MM.1S (cell line): ENCODE measurements around the gene ZNF598.
"Not testable (repeated sequence)": the region's sequence is repeated elsewhere in the genome, so short reads cannot be mapped to it uniquely, and the experiment has no call there.

Experiments
- DNase-seq: peaks from one replicate; pipeline ENCODE4 v3.0.0-alpha.2; 2015
- H2AFZ ChIP-seq: fragments of 300-600 bp; sonication (generic); 2 replicates; pipeline ENCODE4 v1.6.0; 2016; ENCODE audit warnings: antibody characterized with exemption, low read length
- H3F3A ChIP-seq: fragments of 300-600 bp; sonication (generic); 2 replicates; pipeline ENCODE4 v1.6.1; 2016; ENCODE audit warnings: mild to moderate bottlenecking, antibody characterized with exemption, low read length, moderate library complexity, mixed read lengths; ENCODE audit not compliant: insufficient read depth
- H3K27ac ChIP-seq: fragments of 300-600 bp; sonication (generic); 2 replicates; pipeline ENCODE4 v1.5.1; 2016; ENCODE audit warnings: mild to moderate bottlenecking, low read length
- H3K27me3 ChIP-seq: fragments of 300-600 bp; sonication (generic); replicated peaks from 2 replicates; pipeline ENCODE4 v1.6.0; 2016; ENCODE audit warnings: low read length; ENCODE audit not compliant: insufficient read depth
- H3K36me3 ChIP-seq: fragments of 300-600 bp; sonication (generic); replicated peaks from 2 replicates; pipeline ENCODE4 v1.6.1; 2016; ENCODE audit warnings: mild to moderate bottlenecking, low read length, mixed read lengths; ENCODE audit not compliant: insufficient read depth
- H3K4me1 ChIP-seq: fragments of 300-600 bp; sonication (generic); 2 replicates; pipeline ENCODE4 v1.6.1; 2016; ENCODE audit warnings: low read length, mixed read lengths
- H3K4me2 ChIP-seq: fragments of 300-600 bp; sonication (generic); 2 replicates; pipeline ENCODE4 v1.6.0; 2016; ENCODE audit warnings: low read depth, low read length
- H3K4me3 ChIP-seq: fragments of 300-600 bp; sonication (generic); 2 replicates; pipeline ENCODE4 v1.5.1; 2016; ENCODE audit warnings: low read length, mixed read lengths
- H3K79me2 ChIP-seq: fragments of 300-600 bp; sonication (generic); 2 replicates; pipeline ENCODE4 v1.6.1; 2016; ENCODE audit warnings: mixed run types, low read length, mixed read lengths
- H3K9ac ChIP-seq: fragments of 300-600 bp; sonication (generic); 2 replicates; pipeline ENCODE4 v1.6.1; 2016; ENCODE audit warnings: low read length, mixed read lengths
- H3K9me2 ChIP-seq: fragments of 300-600 bp; sonication (generic); replicated peaks from 2 replicates; pipeline ENCODE4 v1.6.1; 2016; ENCODE audit warnings: mild to moderate bottlenecking, low read length, mixed read lengths; ENCODE audit not compliant: insufficient read depth
- H3K9me3 ChIP-seq: fragments of 300-600 bp; sonication (generic); replicated peaks from 2 replicates; pipeline ENCODE4 v1.6.1; 2016; ENCODE audit warnings: mild to moderate bottlenecking, low read length, mixed read lengths; ENCODE audit not compliant: insufficient read depth
- H4K20me1 ChIP-seq: fragments of 300-600 bp; sonication (generic); 2 replicates; pipeline ENCODE4 v1.6.1; 2016; ENCODE audit warnings: mild to moderate bottlenecking, low read length, moderate library complexity, mixed read lengths; ENCODE audit not compliant: insufficient read depth
- CTCF ChIP-seq: fragments of 300-600 bp; sonication (generic); IDR thresholded peaks from 2 replicates; pipeline ENCODE4 v1.5.1; 2016; ENCODE audit warnings: antibody characterized with exemption, low read length, mixed read lengths
- EZH2 ChIP-seq: fragments of 300-600 bp; sonication (generic); optimal IDR thresholded peaks from 2 replicates; pipeline ENCODE3; 2017; ENCODE audit warnings: low read depth, mild to moderate bottlenecking, antibody characterized with exemption, low read length, mixed read lengths
- EZH2phosphoT487 ChIP-seq: fragments of 300-600 bp; sonication (generic); IDR thresholded peaks from 2 replicates; pipeline ENCODE4 v1.6.1; 2018; ENCODE audit warnings: antibody characterized with exemption, low read length

Gene ZNF598

DNA sequence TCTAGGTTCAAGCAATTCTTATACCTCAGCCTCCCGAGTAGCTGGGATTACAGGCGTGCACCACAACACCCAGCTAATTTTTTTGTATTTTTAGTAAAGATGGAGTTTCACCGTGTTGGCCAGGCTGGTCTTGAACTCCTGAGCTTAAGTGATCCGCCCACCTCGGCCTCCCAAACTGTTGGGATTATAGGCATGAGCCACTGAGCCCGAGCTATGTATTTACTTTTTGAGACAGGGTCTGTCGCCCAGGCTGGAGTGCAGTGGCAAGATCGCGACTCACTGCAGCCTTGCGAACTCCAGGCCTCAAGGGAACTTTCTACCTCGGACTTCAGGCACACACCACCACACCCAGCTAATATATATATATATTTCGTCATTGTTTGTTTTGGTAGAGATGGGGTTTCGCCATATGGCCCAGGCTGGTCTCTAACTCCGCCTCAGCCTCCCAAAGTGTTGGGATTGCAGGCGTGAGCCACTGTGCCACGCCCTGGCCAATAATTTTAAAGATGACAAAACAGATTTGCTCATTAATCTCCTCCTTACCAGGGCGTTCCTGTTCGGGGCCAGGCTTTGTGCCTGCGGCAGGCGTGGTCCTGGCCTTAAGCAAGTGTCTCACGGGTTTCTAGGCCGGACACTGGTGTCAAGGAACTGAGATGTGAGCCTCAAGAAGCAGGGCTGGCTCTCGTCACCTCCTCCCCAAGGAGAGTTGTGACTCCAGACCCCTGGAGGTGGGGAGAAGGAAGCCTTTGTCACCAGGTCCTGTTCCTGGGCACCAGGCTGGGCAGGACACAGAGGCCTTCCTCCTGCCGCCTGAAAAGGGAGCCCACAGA, 5.7 kb upstream of the ZNF598 start:
- Histone ChIP-seq H3K79me2 (peaks cover 3% of the 10 kb centered on the region), H3K27ac (no peak overlapping the region), H3K9me2 (no peaks in the 10 kb centered on the region), H3K4me3 (no peak overlapping the region), H3K9ac (no peak overlapping the region), H3K4me2 (no peak overlapping the region), H3K4me1 (0 out of 2 replicates have a peak, but pooled peaks cover 3% of the 10 kb centered on the region), H3K27me3 (peaks cover 16% of the 10 kb centered on the region), H3K9me3 (no peaks in the 10 kb centered on the region), H3F3A (no peaks in the 10 kb centered on the region), H3K36me3 (no peaks in the 10 kb centered on the region), H2AFZ (no peak overlapping the region), H4K20me1 (no peaks in the 10 kb centered on the region)
- TF ChIP-seq CTCF (no peak), EZH2phosphoT487 (no peak), EZH2 (no peak)
- peak; percentile 3 for DNase-seq

DNA sequence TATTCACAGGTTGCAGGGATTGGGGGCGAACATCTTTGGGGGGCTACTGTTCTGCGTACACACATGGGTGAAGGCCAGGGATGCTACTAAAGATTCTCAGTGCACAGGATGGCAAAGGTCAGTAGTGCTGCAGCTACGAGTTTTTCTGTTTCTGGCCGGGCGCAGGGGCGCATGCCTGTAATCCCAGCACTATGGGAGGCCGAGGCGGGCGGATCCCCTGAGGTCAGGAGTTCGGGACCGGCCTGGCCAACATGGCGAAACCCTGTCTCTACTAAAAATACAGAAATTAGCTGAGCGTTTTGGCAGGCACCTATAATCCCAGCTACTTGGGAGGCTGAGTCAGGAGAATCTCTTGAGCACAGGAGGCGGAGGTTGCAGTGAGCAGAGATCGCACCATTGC, 3.9 kb upstream of the ZNF598 start:
- Histone ChIP-seq H3K27me3 (no peaks in the 10 kb centered on the region), H3K9me3 (no peaks in the 10 kb centered on the region), H3K4me3 (no peak overlapping the region), H3K4me1 (peaks cover 4% of the 10 kb centered on the region; the same call in 1 of the 2 replicates), H2AFZ (no peak overlapping the region), H3K4me2 (no peak overlapping the region), H3K9ac (no peak overlapping the region), H4K20me1 (no peaks in the 10 kb centered on the region), H3K27ac (no peak overlapping the region), H3K79me2 (peaks cover 17% of the 10 kb centered on the region), H3K9me2 (no peaks in the 10 kb centered on the region), H3F3A (no peaks in the 10 kb centered on the region), H3K36me3 (no peaks in the 10 kb centered on the region)
- TF ChIP-seq EZH2 (no peak), EZH2phosphoT487 (no peak), CTCF (no peak)
- DNase-seq: no peak

GRCh38 chr16:2011726-2012125, 2.1 kb upstream of the ZNF598 start:
- H3K4me3 ChIP-seq, H3K27me3 ChIP-seq, H3K36me3 ChIP-seq, H3K4me2 ChIP-seq, H4K20me1 ChIP-seq, DNase-seq, H3K27ac ChIP-seq, H3K9ac ChIP-seq, H3F3A ChIP-seq, H3K9me3 ChIP-seq, H3K9me2 ChIP-seq, H2AFZ ChIP-seq: not testable (repeated sequence)
- Histone ChIP-seq H3K79me2 (peaks cover 35% of the 10 kb centered on the region), H3K4me1 (peaks cover 17% of the 10 kb centered on the region; the same call in 1 of the 2 replicates)

DNA sequence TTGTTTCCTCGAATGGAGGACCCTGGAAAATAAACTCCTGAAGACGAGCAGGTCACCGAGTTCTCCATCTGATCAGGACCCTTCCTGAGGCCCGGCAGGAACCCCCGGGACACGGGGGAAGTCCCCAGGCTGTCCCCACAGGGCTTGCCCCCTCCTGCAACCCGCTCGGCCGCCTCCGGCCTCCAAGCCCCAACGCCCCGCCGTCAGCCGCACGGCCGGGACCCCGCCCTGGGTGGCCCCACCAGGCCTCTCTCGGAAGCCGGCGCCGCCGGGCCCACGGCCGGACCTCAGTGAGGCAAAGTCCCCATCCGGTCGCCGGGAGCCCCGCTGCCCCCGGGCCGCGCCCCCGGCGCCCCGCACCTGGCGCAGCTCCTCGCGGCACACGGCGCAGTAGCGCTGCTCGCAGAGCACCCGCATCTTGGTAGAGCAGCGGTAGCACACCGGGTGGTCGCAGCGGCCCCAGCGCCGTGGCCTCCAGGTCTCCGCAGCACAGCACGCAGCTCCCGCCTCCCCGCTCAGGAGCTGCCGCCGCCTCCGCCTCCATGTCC, 383 bp downstream of the ZNF598 start:
- peak; percentile 22 for DNase-seq
- peak overlapping the region; percentile 17; the same call in 1 of the 2 replicates for H2AFZ ChIP-seq

More for the DNA sequence above, 383 bp downstream of the ZNF598 start:
- peaks cover 6% of the 10 kb centered on the region; the same call in 1 of the 2 replicates for H4K20me1 ChIP-seq
- H3K9me2 ChIP-seq: no peaks in the 10 kb centered on the region
- H3K4me2 ChIP-seq: peak overlapping the region; percentile 96
- no peaks in the 10 kb centered on the region for H3K9me3 ChIP-seq
- H3K4me1 ChIP-seq: peaks cover 17% of the 10 kb centered on the region; the same call in 1 of the 2 replicates
- H3F3A ChIP-seq: no peaks in the 10 kb centered on the region
- peak overlapping the region; percentile 47; the same call in 1 of the 2 replicates for H3K27ac ChIP-seq
- no peaks in the 10 kb centered on the region for H3K36me3 ChIP-seq
- TF ChIP-seq EZH2 (no peak), EZH2phosphoT487 (no peak), CTCF (no peak)
- H3K9ac ChIP-seq: peak overlapping the region; percentile 89
- no peaks in the 10 kb centered on the region for H3K27me3 ChIP-seq
- H3K4me3 ChIP-seq: peak overlapping the region; percentile 92
- H3K79me2 ChIP-seq: peaks cover 60% of the 10 kb centered on the region
